Measurements from ENCODE around the gene SCRN1.

SCRN1 gene

DNA sequence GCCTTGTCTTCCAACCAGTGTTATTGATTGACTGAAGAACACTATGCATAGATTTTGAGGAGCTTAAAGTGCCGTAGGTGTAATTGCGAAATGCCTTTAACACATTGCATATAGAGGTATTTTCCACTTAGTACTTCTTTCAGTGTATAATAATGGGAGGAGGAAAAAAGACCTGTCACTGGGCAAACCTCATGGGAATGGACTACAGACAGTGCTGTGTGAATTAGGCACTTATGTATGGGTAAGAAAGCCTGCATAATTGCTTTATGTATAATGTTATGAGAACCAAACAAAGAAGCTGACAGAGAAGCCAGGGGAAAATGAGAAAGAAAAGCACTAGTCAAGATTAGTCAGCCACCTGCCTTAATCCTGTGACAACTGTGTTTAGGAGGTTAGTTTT lies 12.4 kb upstream of the SCRN1 start:
- DNase-seq = no peak

DNA sequence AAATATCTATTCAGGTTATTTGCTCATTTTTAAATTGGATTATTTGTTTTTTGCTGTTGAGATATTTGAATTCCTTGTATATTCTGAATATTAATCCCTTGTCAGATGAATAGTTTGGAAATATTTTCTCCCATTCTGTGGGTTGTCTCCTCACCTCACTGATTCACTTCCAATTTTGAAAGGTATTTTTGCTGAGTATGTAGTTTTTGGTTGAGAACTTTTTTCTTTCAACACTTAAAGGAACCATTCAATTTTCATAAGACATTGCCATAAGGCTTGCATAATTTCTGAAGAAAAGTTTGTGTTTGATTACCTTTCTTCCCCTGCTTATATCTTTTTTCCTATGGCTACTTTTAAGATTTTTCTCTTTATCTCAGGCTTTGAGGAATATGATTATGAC lies 8.9 kb upstream of the SCRN1 start:
- no peak for DNase-seq

GRCh38 chr7:29996321-29996720 lies 6.7 kb upstream of the SCRN1 start:
- DNase-seq = no peak

- no peak for DNase-seq
These were observed 6.1 kb upstream of the SCRN1 start for GRCh38 chr7:29995652-29996051.

- DNase-seq = no peak
These were observed 3.5 kb upstream of the SCRN1 start for GRCh38 chr7:29993140-29993539.

- no peak for DNase-seq
These were observed 2.3 kb upstream of the SCRN1 start for GRCh38 chr7:29991937-29992336.

DNA sequence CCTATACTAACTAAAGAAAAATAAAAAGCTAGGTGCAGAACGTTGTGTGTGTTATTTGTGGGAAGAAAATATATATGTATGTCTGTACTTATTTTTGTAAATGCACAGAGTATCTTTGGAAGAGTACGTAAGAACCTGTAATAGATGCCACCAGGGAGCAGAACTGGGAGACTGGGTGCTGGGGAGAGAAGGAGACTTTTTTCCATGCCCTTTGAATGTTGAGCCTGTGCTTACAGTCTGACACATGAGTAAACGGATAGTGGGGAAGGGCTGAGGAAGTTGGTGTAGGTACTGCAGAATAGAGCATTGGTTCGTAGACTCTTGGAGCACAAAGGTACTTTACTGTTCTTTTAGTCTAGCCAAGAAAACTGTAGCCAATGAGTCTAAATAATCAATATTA lies 1.3 kb upstream of the SCRN1 start:
- no peak for DNase-seq

DNA sequence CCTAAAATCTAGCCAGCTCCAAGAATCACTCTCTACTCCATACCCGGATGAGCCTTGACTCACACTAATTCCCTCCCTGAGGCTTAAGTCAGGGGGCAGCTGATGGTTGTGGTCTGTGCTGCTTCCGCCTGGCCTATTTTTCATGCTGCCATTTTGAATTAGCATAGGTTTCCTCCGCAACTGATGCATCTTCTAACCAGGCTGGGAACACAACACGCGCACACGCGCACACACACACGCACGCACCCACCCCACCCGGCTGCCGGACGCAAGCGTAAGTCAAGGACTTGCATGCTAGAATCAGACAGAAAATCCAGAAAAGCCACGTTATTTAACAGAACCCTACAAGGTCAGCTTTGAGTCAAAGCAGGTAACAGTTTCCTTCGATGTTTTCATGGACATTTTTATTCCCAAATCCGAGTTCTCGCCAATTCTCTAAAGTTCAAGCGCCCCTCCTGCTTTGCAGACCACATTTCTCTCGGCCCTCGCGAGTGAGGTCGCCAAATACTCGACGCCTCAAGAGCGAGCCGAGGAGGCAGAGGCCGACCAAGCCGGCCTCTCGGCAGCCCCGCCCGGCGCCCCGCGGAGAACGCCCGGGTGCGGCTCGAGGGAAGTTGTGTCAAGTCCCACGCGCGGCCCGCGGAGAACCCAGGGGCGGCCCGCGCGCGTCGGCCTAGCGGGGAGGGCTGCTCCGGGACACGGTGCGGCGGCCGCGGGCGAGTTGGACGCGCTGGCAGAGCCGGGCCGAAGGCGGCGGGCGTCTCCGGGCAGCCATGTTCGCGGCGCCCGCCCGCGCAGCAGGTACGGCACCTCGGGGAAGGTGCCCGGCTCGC lies 961 bp downstream of the SCRN1 start:
- DNase-seq = no peak

GRCh38 chr7:29987811-29988317 lies 1.7 kb downstream of the SCRN1 start:
- no peak for DNase-seq

DNA sequence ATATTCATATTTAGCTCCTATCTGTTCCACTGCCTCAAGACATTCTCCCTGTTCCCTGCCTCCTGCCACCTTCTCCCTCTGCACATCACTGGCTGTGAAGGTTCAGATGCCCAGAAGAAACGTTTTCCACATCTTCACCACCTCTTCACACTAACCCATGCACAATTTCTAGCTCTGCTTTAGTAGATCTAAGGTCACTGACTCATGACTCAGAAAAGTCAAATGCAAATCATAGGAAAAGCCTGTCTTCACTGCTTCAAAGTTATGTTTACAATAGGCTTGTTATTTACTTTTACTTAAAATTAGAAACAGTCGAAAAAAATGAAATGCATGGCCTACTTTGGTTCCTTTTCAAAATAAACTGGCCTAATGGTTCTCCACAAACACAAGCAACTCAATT lies 2.5 kb downstream of the SCRN1 start:
- DNase-seq = no peak

DNA sequence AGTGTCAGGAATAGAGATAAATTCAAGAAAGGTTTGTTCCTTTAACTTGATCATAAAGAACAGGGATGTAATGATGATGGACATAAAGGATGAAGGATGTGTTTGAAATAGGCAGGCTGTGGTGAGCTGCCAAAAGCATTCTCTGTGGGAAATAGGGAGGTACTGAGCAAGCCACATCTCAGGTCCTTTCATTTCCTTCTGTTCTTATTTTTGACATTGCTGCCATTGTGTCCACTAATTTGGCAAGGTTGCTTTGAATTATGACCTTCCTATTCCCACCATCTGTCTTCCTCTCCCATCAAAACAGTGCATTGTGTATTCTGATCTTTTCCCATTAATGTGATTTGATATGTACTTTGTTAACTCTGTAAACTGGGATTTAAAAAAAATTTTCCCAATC lies 9.4 kb downstream of the SCRN1 start:
- no peak for DNase-seq

GRCh38 chr7:29977886-29978651 lies 11.5 kb downstream of the SCRN1 start:
- DNase-seq = no peak

DNA sequence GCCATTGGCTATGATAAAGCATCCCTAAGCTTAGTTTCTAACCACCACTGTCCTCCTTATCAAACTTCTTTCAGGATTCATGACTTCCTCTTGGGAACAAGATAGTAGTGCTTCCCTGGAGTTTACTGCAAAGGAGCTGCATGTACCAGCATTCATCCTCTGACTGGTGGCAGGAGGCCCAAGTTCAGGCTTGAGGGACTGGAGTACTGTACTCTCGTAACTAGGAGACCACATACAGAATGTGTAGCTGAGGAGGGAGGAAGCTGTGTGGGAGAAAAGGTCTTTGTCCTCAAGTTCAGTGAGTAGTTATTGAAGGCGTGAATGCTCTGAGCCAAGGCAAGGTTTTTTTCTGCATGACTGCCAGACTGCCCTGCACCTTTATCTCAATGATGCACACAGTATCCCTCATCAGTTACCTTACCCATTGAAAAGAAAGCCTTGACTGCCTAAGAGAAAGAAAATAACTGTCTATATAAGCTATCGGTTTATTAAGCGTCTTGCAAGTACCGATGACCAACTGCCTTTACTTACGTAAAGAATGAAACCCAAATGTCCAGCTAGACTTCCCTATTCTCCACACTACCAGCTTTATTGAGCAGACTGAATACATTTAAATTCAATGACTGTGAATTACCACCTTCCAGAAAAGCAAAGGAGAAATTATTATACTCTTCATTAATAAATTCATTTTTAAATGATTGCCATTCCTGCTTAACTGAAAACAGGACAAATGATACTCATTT lies 12.8 kb downstream of the SCRN1 start:
- DNase-seq = no peak

- DNase-seq = no peak
These were observed 13.3 kb downstream of the SCRN1 start for GRCh38 chr7:29976266-29976665.

- DNase-seq = no peak
These were observed 14.0 kb downstream of the SCRN1 start for GRCh38 chr7:29975561-29975960.

DNA sequence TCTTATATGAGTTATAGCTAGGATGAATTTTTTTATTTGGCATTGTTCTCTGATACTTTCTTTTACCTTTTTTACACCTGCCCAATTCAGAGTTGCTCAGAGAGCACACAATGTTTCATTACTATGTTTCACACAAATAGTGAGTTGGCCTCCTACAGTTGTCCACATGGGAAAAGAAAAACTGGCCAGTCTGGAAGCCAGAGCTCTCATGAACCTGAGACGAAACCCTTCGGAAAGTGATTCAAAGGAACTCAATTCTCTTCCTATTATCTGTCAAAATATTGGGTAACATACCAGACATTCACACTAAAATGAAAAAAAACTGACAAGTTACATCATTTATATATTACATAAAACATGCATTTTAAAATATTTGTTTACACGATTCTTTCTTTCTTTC lies 15.3 kb downstream of the SCRN1 start:
- DNase-seq = no peak

GRCh38 chr7:29972315-29972669 lies 17.3 kb downstream of the SCRN1 start:
- no peak for DNase-seq

GRCh38 chr7:29971566-29972314 lies 17.9 kb downstream of the SCRN1 start:
- DNase-seq = no peak

GRCh38 chr7:29970158-29970557 lies 19.4 kb downstream of the SCRN1 start:
- DNase-seq = no peak

- DNase-seq = no peak
These were observed 19.9 kb downstream of the SCRN1 start for GRCh38 chr7:29969738-29970137.

GRCh38 chr7:29968683-29969395 lies 20.8 kb downstream of the SCRN1 start:
- no peak for DNase-seq

- no peak for DNase-seq
These were observed 24.6 kb downstream of the SCRN1 start for GRCh38 chr7:29965030-29965429.
